ENCODE data around the gene TTI1. TPM values are rescaled to one million over a fixed set of nuclear protein-coding genes. Genes with fewer than 3 reads are reported as not detected.

Gene TTI1
- total RNA-seq, 1 experiment from 2014 or later = 37.4 TPM

- no peaks in the 10 kb centered on the region for H3K27me3 ChIP-seq (ENCODE audit: insufficient read depth, low read length)
- H3K79me1 ChIP-seq (ENCODE audit: insufficient read depth, low read depth, low read length, poor library complexity, severe bottlenecking) = peaks cover 3% of the 10 kb centered on the region
Measured at GRCh38 chr20:38081575-38081974, 48.3 kb upstream of the TTI1 start.

More at GRCh38 chr20:38081575-38081974, 48.3 kb upstream of the TTI1 start:
- no CpG with 5 or more reads among the region's 3 CpGs for WGBS (ENCODE audit: extremely low coverage, insufficient read length, low lambda C conversion rate)
- no peak overlapping the region for H3K4me2 ChIP-seq (ENCODE audit: insufficient read depth, insufficient read length, low read length)
- Mint-ChIP-seq H3K4me3 (no peak overlapping the region), H3K36me3 (ENCODE audit: insufficient read depth in 1 of 3, low read depth in 3 of 3) (peaks cover 32 to 61% (median 59%) of the 10 kb centered on the region in 3 experiments; a peak in 6 of 7 replicates), H3K27ac (no peak overlapping the region; a peak in 1 of 7 replicates), H3K27me3 (ENCODE audit: low read depth) (no peaks in the 10 kb centered on the region; the same call in 1 of the 2 replicates), H3K4me1 (peaks cover 5 to 8% of the 10 kb centered on the region in 2 experiments), H3K9me3 (no peaks in the 10 kb centered on the region)
- H3K4me1 ChIP-seq (ENCODE audit: insufficient read depth, low read length) = no peaks in the 10 kb centered on the region
- no peak overlapping the region for H3T11ph ChIP-seq (ENCODE audit: low read length)
- H3K23ac ChIP-seq (ENCODE audit: insufficient read length, low read depth, low read length) = no peak overlapping the region
- DNase-seq = no peak
- no peak overlapping the region for H3K4ac ChIP-seq (ENCODE audit: low read depth, low read length)
- no peak overlapping the region for H4K8ac ChIP-seq (replicated peaks; ENCODE audit: insufficient read length, low read depth, low read length)
- no peak overlapping the region for H3K27ac ChIP-seq (ENCODE audit: insufficient read length, low read depth, low read length)
- no peak for TF ChIP-seq CTCF (conservative IDR thresholded peaks at IDR 0.05)
- no peak overlapping the region for H2BK15ac ChIP-seq (ENCODE audit: low read depth, low read length)
- no peak overlapping the region for H2BK20ac ChIP-seq (ENCODE audit: low read depth, low read length, poor library complexity, severe bottlenecking)
- no peak overlapping the region for H2AK5ac ChIP-seq (ENCODE audit: insufficient read length, low read length)
- no peak overlapping the region for H2AFZ ChIP-seq (ENCODE audit: low read length)
- H3K79me2 ChIP-seq (ENCODE audit: insufficient read depth, low read length) = peaks cover 1% of the 10 kb centered on the region; the same call in 1 of the 2 replicates
- H3K56ac ChIP-seq (ENCODE audit: insufficient read length, low read depth, low read length) = no peak overlapping the region
- no peaks in the 10 kb centered on the region for H4K20me1 ChIP-seq (ENCODE audit: control insufficient read depth, insufficient read depth, insufficient read length)
- no peak overlapping the region for H2BK12ac ChIP-seq (ENCODE audit: insufficient read length, low read depth, low read length)
- no peaks in the 10 kb centered on the region for H3K23me2 ChIP-seq (ENCODE audit: insufficient read length, low read depth, low read length, poor library complexity, severe bottlenecking)
- no peak overlapping the region for H2BK5ac ChIP-seq (ENCODE audit: insufficient read length, low read length)
- H4K91ac ChIP-seq (ENCODE audit: insufficient read length, low read depth, low read length) = no peak overlapping the region
- H3K9ac ChIP-seq (ENCODE audit: extremely low read depth, insufficient read length, low read length) = no peak overlapping the region
- no peak overlapping the region for H3K18ac ChIP-seq (ENCODE audit: insufficient read length, low read depth, low read length)
- no peaks in the 10 kb centered on the region for H3K9me3 ChIP-seq (ENCODE audit: control insufficient read depth, low read depth, low read length)
- H3K14ac ChIP-seq (ENCODE audit: insufficient read depth, low read length) = no peak overlapping the region
- no peak overlapping the region for H4K5ac ChIP-seq (ENCODE audit: insufficient read length, low read depth, low read length)
- H2BK120ac ChIP-seq (ENCODE audit: low read depth, low read length, poor library complexity, severe bottlenecking) = no peak overlapping the region

Data from H9 (cell line).